ENCODE data around the gene ARL15. TPM values are rescaled to one million over a fixed set of nuclear protein-coding genes. Genes with fewer than 3 reads are reported as not detected.

ARL15 gene
- total RNA-seq, 1 donor from 2014 or later, result 6.0 TPM

DNA sequence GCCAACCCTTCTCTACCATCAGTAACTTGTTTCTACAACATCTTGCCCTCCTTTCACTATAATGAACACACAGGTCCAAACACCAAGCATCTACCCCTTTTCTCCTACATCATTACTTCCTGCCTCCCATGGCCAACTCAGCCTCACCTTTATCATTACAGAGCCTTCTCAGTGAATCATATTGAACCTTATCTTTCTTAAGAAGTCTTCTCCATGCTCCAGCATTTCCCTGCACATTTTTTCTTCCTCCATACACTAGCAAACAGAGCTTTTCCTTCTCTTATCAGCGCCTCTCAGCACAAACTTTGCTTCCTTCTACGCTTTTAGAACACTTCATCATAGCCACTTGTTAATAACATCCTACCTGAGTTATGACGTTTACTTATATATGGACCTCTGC is 148.2 kb downstream of the ARL15 start:
- DNase-seq (ENCODE audit: low spot score) (no peak), ATAC-seq (no peak)

GRCh38 chr5:54160329-54160728 is 150.0 kb downstream of the ARL15 start:
- DNase-seq (ENCODE audit: low spot score), result no peak
- no peak for ATAC-seq

DNA sequence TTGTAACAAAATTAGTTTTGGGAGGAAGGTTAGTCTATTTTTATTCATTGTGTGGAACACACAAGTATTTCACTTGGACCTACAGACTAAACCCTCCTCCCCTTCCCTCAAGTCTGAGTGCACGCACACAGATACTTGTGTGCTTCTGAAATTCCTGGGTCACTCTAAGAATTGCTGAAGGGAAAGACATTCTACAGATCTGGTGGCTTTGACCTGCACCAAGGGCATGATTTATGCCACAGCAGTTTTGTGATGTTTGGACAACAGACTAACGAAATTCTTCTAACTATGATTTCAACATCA is 150.5 kb downstream of the ARL15 start:
- no peak for DNase-seq (ENCODE audit: low spot score)
- ATAC-seq, result no peak

DNA sequence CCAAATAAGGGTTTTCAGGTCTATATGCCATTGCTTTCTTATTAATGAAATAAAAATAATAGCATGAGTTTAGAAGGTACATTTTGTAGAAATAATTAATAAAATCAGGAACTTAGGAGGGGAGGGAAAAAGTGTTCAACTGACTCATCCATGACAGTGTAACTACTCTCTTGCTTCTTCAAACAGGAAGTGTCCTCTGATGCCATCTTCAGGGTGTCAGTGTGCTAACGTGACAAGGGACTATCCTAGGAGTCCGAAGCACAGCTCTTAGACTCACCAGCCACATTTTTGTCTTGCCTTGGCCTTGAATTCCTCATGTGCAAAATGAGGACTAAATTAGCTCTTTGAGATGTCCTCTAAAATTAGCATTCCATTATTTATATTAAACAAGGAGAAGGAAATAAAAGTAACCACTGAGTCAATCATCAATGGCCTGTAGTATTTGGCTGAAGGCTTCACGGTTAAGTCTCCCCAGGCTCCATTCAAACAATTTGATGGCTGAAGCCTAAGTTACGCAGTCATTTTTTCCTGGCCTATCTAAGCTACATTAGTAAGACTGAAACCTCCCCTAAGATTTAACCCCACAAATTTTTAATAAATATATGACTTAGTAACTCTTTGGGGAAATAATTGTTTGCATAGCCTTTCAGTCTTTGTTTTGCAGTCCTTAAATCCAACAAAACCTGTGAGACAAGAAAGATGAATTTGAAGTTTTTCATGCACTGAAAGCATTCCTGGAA is 151.1 kb downstream of the ARL15 start:
- ATAC-seq, result no peak

GRCh38 chr5:54156577-54156976 is 153.8 kb downstream of the ARL15 start:
- DNase-seq (ENCODE audit: low spot score) (no peak), ATAC-seq (no peak)

More for the DNA sequence above, 151.1 kb downstream of the ARL15 start:
- no peak for DNase-seq (ENCODE audit: low spot score)

- no peak for DNase-seq (ENCODE audit: low spot score)
- ATAC-seq, result no peak
Measured at GRCh38 chr5:54150841-54151240, 159.5 kb downstream of the ARL15 start.

GRCh38 chr5:54148858-54149257 is 161.5 kb downstream of the ARL15 start:
- ATAC-seq (no peak), DNase-seq (ENCODE audit: low spot score) (no peak)

DNA sequence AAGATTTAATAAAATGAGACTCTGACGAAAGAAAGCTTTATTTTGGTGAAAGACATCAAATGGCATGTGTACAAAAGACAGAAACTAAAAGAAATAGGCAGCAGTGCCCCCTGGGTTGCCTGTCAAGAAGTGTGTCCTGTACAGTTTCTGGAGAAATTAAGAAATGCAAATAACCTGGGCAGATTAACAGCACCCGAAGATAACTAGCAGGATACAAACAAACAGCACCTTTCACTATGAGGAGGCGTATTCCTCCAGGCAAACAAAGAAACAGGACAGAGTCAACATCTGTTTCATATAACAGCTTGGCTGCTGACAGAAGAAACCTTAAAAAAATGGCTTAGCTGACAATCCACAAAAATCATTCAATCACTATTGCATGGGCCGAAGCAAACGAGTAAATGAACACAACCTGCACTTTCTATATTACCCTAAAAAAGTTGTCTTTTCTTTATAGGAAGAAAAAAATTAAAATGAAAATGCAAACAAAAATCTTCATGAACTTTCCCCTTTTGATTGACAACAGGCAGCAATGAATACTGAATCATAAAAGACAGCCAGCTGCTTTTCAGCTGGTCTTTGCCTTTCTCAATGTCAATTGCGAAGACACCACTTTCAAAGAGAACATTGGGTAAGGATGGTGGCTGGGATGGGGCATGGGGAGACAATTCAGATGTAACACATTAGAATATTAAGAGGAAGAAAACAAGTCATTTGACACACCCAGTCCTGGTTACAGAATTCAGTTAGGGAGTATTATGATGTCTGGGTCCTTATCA is 162.1 kb downstream of the ARL15 start:
- ATAC-seq, result no peak
- no peak for DNase-seq (ENCODE audit: low spot score)

DNA sequence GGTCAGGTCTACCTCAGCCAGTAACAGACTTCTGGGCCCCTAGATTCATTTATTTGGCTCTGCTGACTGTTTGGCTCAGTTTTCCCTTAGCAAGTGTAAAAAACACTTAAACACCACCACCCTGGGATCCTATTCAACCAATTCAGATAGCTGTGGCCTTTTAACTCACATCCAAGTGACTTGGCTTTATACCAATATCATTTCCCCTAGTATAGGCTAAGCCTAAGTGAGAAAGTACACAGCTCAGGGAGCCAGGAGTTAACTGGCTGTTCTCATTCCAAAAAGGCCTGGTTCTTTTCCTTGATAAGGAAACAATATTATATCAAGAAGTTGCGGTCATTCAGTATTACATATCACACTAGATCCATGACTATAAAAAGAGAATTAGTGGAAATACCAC is 163.5 kb downstream of the ARL15 start:
- no peak for DNase-seq (ENCODE audit: low spot score)
- no peak for ATAC-seq

GRCh38 chr5:54146390-54146789 is 164.0 kb downstream of the ARL15 start:
- DNase-seq (ENCODE audit: low spot score) (no peak), ATAC-seq (no peak)

DNA sequence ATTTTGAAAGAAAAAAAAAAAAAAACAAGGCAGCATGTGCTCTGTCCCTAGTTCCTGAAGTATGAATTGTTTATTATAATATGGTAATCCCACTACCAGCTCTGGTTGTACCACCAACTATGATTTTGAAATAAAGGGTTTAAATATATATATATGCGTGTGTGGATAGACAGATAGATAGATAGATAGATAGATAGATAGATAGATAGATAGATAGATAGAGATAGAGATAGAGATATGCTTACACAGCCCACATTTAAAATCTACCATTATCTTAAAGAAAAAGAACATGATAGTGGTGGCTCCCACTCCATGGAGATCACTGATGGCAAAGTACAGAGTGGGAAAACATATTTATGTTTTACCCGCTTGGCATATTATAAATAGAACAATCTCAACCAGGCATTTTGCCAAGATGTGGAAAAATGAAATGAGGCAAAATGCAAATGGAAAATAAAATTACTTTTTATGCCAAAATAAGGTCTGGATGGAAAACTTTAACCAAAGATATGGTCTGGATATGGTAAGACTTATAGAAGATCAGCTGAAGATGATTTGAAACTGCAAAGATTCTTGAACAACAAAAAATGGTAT is 170.0 kb downstream of the ARL15 start:
- DNase-seq (ENCODE audit: low spot score) (no peak), ATAC-seq (no peak)

- ATAC-seq (no peak), DNase-seq (ENCODE audit: low spot score) (no peak)
Measured at GRCh38 chr5:54136516-54137440, 173.6 kb downstream of the ARL15 start.

- no peak for ATAC-seq
- no peak for DNase-seq (ENCODE audit: low spot score)
Measured at GRCh38 chr5:54135042-54135441, 175.3 kb downstream of the ARL15 start.

- DNase-seq (ENCODE audit: low spot score), result no peak
- ATAC-seq, result peak; percentile 80
Measured at GRCh38 chr5:54133917-54134316, 176.5 kb downstream of the ARL15 start.

GRCh38 chr5:54120473-54120872 is 189.9 kb downstream of the ARL15 start:
- ATAC-seq (no peak), DNase-seq (ENCODE audit: low spot score) (no peak)

- DNase-seq (ENCODE audit: low spot score), result no peak
- ATAC-seq, result no peak
Measured at GRCh38 chr5:54117957-54118356, 192.4 kb downstream of the ARL15 start.

- no peak for ATAC-seq
- no peak for DNase-seq (ENCODE audit: low spot score)
Measured at GRCh38 chr5:54115735-54116403, 194.5 kb downstream of the ARL15 start.

- DNase-seq (ENCODE audit: low spot score), result no peak
- ATAC-seq, result peak; percentile 64
Measured at GRCh38 chr5:54113060-54113459, 197.3 kb downstream of the ARL15 start.

GRCh38 chr5:54109626-54110330 is 200.6 kb downstream of the ARL15 start:
- no peak for ATAC-seq

GRCh38 chr5:54108136-54108535 is 202.2 kb downstream of the ARL15 start:
- no peak for ATAC-seq
- DNase-seq (ENCODE audit: low spot score), result no peak

More at GRCh38 chr5:54109626-54110330, 200.6 kb downstream of the ARL15 start:
- no peak for DNase-seq (ENCODE audit: low spot score)

Measured in left lobe of liver (tissue), 2 donors.